Type B pancreatic cell (in vitro differentiated cells): Measurements from ENCODE around the gene RTN3. TPM values are rescaled to one million over a fixed set of nuclear protein-coding genes. Genes with fewer than 3 reads are reported as not detected.

Experiments used
- DNase-seq: peaks from one replicate; pipeline ENCODE4 v3.0.0; 2021; ENCODE audit warnings: mixed read lengths; ENCODE audit not compliant: unreplicated experiment; ENCODE audit errors: extremely low spot score
- H3K27ac Mint-ChIP-seq: 2 replicates; pipeline ENCODE4 v1.8.0; 2021; ENCODE audit warnings: mild to moderate bottlenecking, mixed read lengths
- H3K27me3 Mint-ChIP-seq: 2 replicates; pipeline ENCODE4 v1.8.0; 2021; ENCODE audit warnings: mixed read lengths
- H3K36me3 Mint-ChIP-seq: 2 replicates; pipeline ENCODE4 v1.8.0; 2021; ENCODE audit warnings: mixed read lengths
- H3K4me1 Mint-ChIP-seq: one replicate; pipeline ENCODE4 v1.8.0; 2021; ENCODE audit warnings: mixed read lengths; ENCODE audit not compliant: unreplicated experiment
- H3K4me3 Mint-ChIP-seq: 2 replicates; pipeline ENCODE4 v1.8.0; 2021; ENCODE audit warnings: mild to moderate bottlenecking, mixed read lengths
- H3K9me3 Mint-ChIP-seq: 2 replicates; pipeline ENCODE4 v1.8.0; 2021; ENCODE audit warnings: mixed read lengths
- CTCF ChIP-seq: fragments of 200-600 bp; sonication (generic); conservative IDR thresholded peaks from 2 replicates; pipeline ENCODE4 v1.5.0; 2021; ENCODE audit warnings: antibody characterized with exemption, mild to moderate bottlenecking
- total RNA-seq: library from RNA; stranded (reverse); gene quantifications from 2 replicates; pipeline ENCODE4 v1.2.1, GENCODE V29; 2021; ENCODE audit warnings: low replicate concordance

RTN3 gene
- total RNA-seq, 1 donor from 2014 or later = 95.0 TPM

GRCh38 chr11:63804259-63804658 is 123.0 kb downstream of the RTN3 start:
- no peaks in the 10 kb centered on the region for H3K36me3 Mint-ChIP-seq
- no peak for DNase-seq
- H3K4me3 Mint-ChIP-seq = no peak overlapping the region
- no peaks in the 10 kb centered on the region for H3K27me3 Mint-ChIP-seq
- TF ChIP-seq CTCF = no peak
- no peak overlapping the region for H3K27ac Mint-ChIP-seq
- H3K4me1 Mint-ChIP-seq = peaks cover 5% of the 10 kb centered on the region
- no peaks in the 10 kb centered on the region for H3K9me3 Mint-ChIP-seq

GRCh38 chr11:63805844-63806415 is 124.6 kb downstream of the RTN3 start:
- Mint-ChIP-seq H3K27ac (no peak overlapping the region), H3K27me3 (no peaks in the 10 kb centered on the region), H3K36me3 (no peaks in the 10 kb centered on the region), H3K4me3 (no peak overlapping the region), H3K9me3 (no peaks in the 10 kb centered on the region), H3K4me1 (peaks cover 5% of the 10 kb centered on the region)
- TF ChIP-seq CTCF = no peak
- DNase-seq = no peak

Other genes with a start within 250 kb of the RTN3 start
- gene PLAAT5, start 190.3 kb upstream of the RTN3 start, total RNA-seq = 2.0 and 9.9 TPM in 2 replicates
- gene LGALS12, start 175.4 kb upstream of the RTN3 start, total RNA-seq = 0.34 TPM in 1 of 2 replicates, not detected in the other
- gene PLAAT4, start 144.7 kb upstream of the RTN3 start, total RNA-seq = 131 and 152 TPM in 2 replicates
- gene PLAAT2, start 118.1 kb upstream of the RTN3 start, total RNA-seq = 6.0 and 7.8 TPM in 2 replicates
- 55.6 and 65.4 TPM in 2 replicates for gene PLAAT3, start 67.1 kb upstream of the RTN3 start, total RNA-seq
- gene ATL3, start 10.1 kb upstream of the RTN3 start, total RNA-seq = 21.6 and 24.6 TPM in 2 replicates
- 21.1 and 41.7 TPM in 2 replicates for gene ZFTA, start 87.3 kb downstream of the RTN3 start, total RNA-seq
- 33.7 and 61.6 TPM in 2 replicates for gene SPINDOC, start 132.0 kb downstream of the RTN3 start, total RNA-seq
- gene MARK2, start 157.6 kb downstream of the RTN3 start, total RNA-seq = 52.8 and 73.5 TPM in 2 replicates
- 8.1 and 38.1 TPM in 2 replicates for gene RCOR2, start 235.7 kb downstream of the RTN3 start, total RNA-seq